ENCODE data around the gene ADCY7.

DNA sequence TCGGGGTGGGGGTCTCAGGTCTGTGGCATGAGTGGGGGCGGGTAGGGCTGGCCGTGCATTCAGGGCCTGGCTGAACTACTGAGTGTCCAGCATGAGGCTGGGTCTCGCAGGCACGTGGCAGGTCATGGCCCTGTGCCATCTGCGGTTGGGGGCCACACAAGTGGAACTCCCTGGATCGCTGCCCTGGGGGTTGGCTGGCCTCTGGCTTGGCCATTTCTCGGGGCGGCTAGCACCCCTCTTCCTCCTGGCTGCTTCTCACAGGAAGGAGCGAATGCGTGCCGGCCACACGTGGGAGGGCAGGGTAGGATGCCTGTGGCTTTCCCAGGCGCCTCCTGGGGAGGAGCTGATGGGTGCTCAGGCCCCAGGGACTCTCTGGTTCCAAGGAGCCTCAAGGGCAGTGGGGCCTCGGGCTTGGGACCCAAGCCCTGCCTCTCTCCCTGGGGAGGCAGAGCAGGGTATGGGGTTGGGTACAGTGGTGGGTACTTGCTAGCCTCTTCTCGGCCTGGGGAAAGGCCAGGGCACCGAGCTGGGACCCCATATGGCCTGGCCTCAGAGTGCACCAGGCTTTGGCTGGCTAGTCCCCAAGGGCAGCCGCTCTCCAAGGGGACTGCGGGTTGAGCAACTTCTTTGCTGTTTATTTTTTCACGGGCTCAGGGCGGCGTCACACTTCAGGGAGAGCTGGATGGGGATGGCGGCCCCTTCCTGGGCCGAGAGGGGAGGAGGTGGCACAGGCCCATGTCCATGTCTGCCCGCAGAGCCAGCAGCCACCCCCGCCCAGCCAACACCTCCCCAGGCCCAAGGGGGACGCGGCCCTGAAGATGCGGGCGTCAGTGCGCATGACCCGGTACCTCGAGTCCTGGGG is 37.5 kb downstream of the ADCY7 start:
- TF ChIP-seq CTCF (conservative IDR thresholded peaks at IDR 0.05) (no peak), EZH2 (IDR thresholded peaks at IDR 0.05; ENCODE audit: low read depth) (no peak)
